Stimulated activated naive CD8-positive, alpha-beta T cell treated with anti-CD3 and anti-CD28 coated beads, Interleukin-15, amount 100 ng/mL, for 72 hours (primary cell): ENCODE data around the gene TADA2A.
A peak's percentile ranks its signal among the peaks of the same experiment; 100 is the strongest.
"Not testable (repeated sequence)": the region's sequence is repeated elsewhere in the genome, so short reads cannot be mapped to it uniquely, and the experiment has no call there.

Experiments
- ATAC-seq: fragments of 150-1000 bp; cut with Tn5 transposase; 2 replicates; pipeline ENCODE4 v1.10.0; 2021; ENCODE audit warnings: mild to moderate bottlenecking, moderate library complexity
- DNase-seq, 2 donors: peaks; one replicate each; pipeline ENCODE4 v3.0.0; 2021 to 2022
- H3K27ac Mint-ChIP-seq, 2 donors: one replicate each; pipeline ENCODE4 v1.8.0; 2022; ENCODE audit warnings: mild to moderate bottlenecking in 2 of 2, mixed read lengths in 2 of 2, moderate library complexity in 2 of 2
- H3K27me3 Mint-ChIP-seq: one replicate; pipeline ENCODE4 v1.8.0; 2022; ENCODE audit warnings: mixed read lengths
- H3K4me1 Mint-ChIP-seq: one replicate; pipeline ENCODE4 v1.8.0; 2022; ENCODE audit warnings: mild to moderate bottlenecking, mixed read lengths
- H3K4me3 Mint-ChIP-seq, 2 donors: one replicate each; pipeline ENCODE4 v1.8.0; 2022; ENCODE audit warnings: mild to moderate bottlenecking in 2 of 2, mixed read lengths in 2 of 2, moderate library complexity in 1 of 2
- H3K9me3 Mint-ChIP-seq, 2 donors: one replicate each; pipeline ENCODE4 v1.8.0; 2022; ENCODE audit warnings: mixed read lengths in 2 of 2

TADA2A gene

GRCh38 chr17:37386462-37386861, 20.2 kb upstream of the TADA2A start:
- no peak overlapping the region for H3K4me3 Mint-ChIP-seq
- H3K27ac Mint-ChIP-seq, result no peak overlapping the region
- no peak for ATAC-seq
- no peaks in the 10 kb centered on the region for H3K9me3 Mint-ChIP-seq
- no peaks in the 10 kb centered on the region for H3K27me3 Mint-ChIP-seq
- no peak for DNase-seq
- H3K4me1 Mint-ChIP-seq, result peaks cover 3% of the 10 kb centered on the region

- H3K4me1 Mint-ChIP-seq, result peaks cover 21% of the 10 kb centered on the region
- no peaks in the 10 kb centered on the region for H3K9me3 Mint-ChIP-seq
- H3K27me3 Mint-ChIP-seq, result no peaks in the 10 kb centered on the region
- no peak overlapping the region for H3K4me3 Mint-ChIP-seq
- DNase-seq, result no peak
- H3K27ac Mint-ChIP-seq, result no peak overlapping the region
- no peak for ATAC-seq
These were observed 18.4 kb upstream of the TADA2A start for GRCh38 chr17:37388266-37388665.

GRCh38 chr17:37389160-37389559, 17.5 kb upstream of the TADA2A start:
- H3K27ac Mint-ChIP-seq, result no peak overlapping the region
- H3K27me3 Mint-ChIP-seq, result no peaks in the 10 kb centered on the region
- no peak for ATAC-seq
- H3K4me1 Mint-ChIP-seq, result peaks cover 25% of the 10 kb centered on the region
- H3K4me3 Mint-ChIP-seq, result no peak overlapping the region
- no peaks in the 10 kb centered on the region for H3K9me3 Mint-ChIP-seq
- DNase-seq, result no peak

GRCh38 chr17:37391146-37391545, 15.5 kb upstream of the TADA2A start:
- H3K9me3 Mint-ChIP-seq, result no peaks in the 10 kb centered on the region
- H3K27me3 Mint-ChIP-seq, result no peaks in the 10 kb centered on the region
- DNase-seq, result no peak
- H3K4me1 Mint-ChIP-seq, result peaks cover 25% of the 10 kb centered on the region
- no peak overlapping the region for H3K4me3 Mint-ChIP-seq
- no peak overlapping the region for H3K27ac Mint-ChIP-seq
- no peak for ATAC-seq

GRCh38 chr17:37392024-37392590, 14.6 kb upstream of the TADA2A start:
- Mint-ChIP-seq H3K4me3 (peak overlapping the region in 1 of 2 donors; percentile 53), H3K27me3 (no peaks in the 10 kb centered on the region), H3K4me1 (peaks cover 25% of the 10 kb centered on the region), H3K27ac (no peak overlapping the region), H3K9me3 (no peaks in the 10 kb centered on the region)
- ATAC-seq (peak; percentile 88), DNase-seq (no peak)

GRCh38 chr17:37393352-37393751, 13.3 kb upstream of the TADA2A start:
- DNase-seq (no peak), ATAC-seq (no peak)
- no peak overlapping the region for H3K27ac Mint-ChIP-seq
- H3K4me1 Mint-ChIP-seq, result peaks cover 30% of the 10 kb centered on the region
- no peak overlapping the region for H3K4me3 Mint-ChIP-seq
- no peaks in the 10 kb centered on the region for H3K9me3 Mint-ChIP-seq
- H3K27me3 Mint-ChIP-seq, result no peaks in the 10 kb centered on the region

GRCh38 chr17:37399265-37399803, 7.4 kb upstream of the TADA2A start:
- Mint-ChIP-seq H3K27ac (no peak overlapping the region), H3K9me3 (no peaks in the 10 kb centered on the region), H3K27me3 (no peaks in the 10 kb centered on the region), H3K4me1 (peaks cover 30% of the 10 kb centered on the region), H3K4me3 (no peak overlapping the region)
- ATAC-seq (no peak), DNase-seq (no peak)

- H3K27me3 Mint-ChIP-seq, result no peaks in the 10 kb centered on the region
- peaks cover 41% of the 10 kb centered on the region for H3K4me1 Mint-ChIP-seq
- no peak overlapping the region for H3K4me3 Mint-ChIP-seq
- no peak for ATAC-seq
- no peaks in the 10 kb centered on the region for H3K9me3 Mint-ChIP-seq
- no peak overlapping the region for H3K27ac Mint-ChIP-seq
- DNase-seq, result no peak
These were observed 6.2 kb upstream of the TADA2A start for GRCh38 chr17:37400505-37400904.

GRCh38 chr17:37405522-37405921, 1.2 kb upstream of the TADA2A start:
- not testable (repeated sequence) for ATAC-seq, H3K27me3 Mint-ChIP-seq, H3K9me3 Mint-ChIP-seq, DNase-seq
- Mint-ChIP-seq H3K4me1 (peaks cover 56% of the 10 kb centered on the region), H3K27ac (peak overlapping the region in 1 of 2 donors; percentile 23), H3K4me3 (peak overlapping the region; percentile 90 to 96)

GRCh38 chr17:37405955-37406634, 591 bp upstream of the TADA2A start:
- Mint-ChIP-seq H3K4me3 (peak overlapping the region; percentile 90 to 96), H3K27me3 (no peaks in the 10 kb centered on the region), H3K27ac (peak overlapping the region; percentile 97 to 100), H3K9me3 (no peaks in the 10 kb centered on the region), H3K4me1 (peaks cover 62% of the 10 kb centered on the region)
- peak; percentile 13 for ATAC-seq
- DNase-seq, result no peak

- Mint-ChIP-seq H3K4me1 (peaks cover 60% of the 10 kb centered on the region), H3K27ac (peak overlapping the region; percentile 61 to 96), H3K4me3 (peak overlapping the region; percentile 87 to 90)
- not testable (repeated sequence) for H3K27me3 Mint-ChIP-seq, DNase-seq, H3K9me3 Mint-ChIP-seq, ATAC-seq
These were observed 1.4 kb downstream of the TADA2A start for GRCh38 chr17:37408145-37408479.

GRCh38 chr17:37410357-37410756, 3.7 kb downstream of the TADA2A start:
- no peak overlapping the region for H3K4me3 Mint-ChIP-seq
- no peaks in the 10 kb centered on the region for H3K9me3 Mint-ChIP-seq
- ATAC-seq (no peak), DNase-seq (no peak)
- H3K4me1 Mint-ChIP-seq, result peaks cover 48% of the 10 kb centered on the region
- H3K27me3 Mint-ChIP-seq, result no peaks in the 10 kb centered on the region
- peak overlapping the region in 1 of 2 donors; percentile 26 for H3K27ac Mint-ChIP-seq

- DNase-seq (no peak), ATAC-seq (no peak)
- H3K9me3 Mint-ChIP-seq, result no peaks in the 10 kb centered on the region
- H3K27ac Mint-ChIP-seq, result no peak overlapping the region
- no peaks in the 10 kb centered on the region for H3K27me3 Mint-ChIP-seq
- H3K4me3 Mint-ChIP-seq, result no peak overlapping the region
- peaks cover 31% of the 10 kb centered on the region for H3K4me1 Mint-ChIP-seq
These were observed 7.3 kb downstream of the TADA2A start for GRCh38 chr17:37413875-37414519.

GRCh38 chr17:37417852-37418251, 11.2 kb downstream of the TADA2A start:
- no peaks in the 10 kb centered on the region for H3K9me3 Mint-ChIP-seq
- H3K4me1 Mint-ChIP-seq, result peaks cover 10% of the 10 kb centered on the region
- no peak overlapping the region for H3K4me3 Mint-ChIP-seq
- DNase-seq (no peak), ATAC-seq (no peak)
- H3K27me3 Mint-ChIP-seq, result no peaks in the 10 kb centered on the region
- no peak overlapping the region for H3K27ac Mint-ChIP-seq

- H3K27ac Mint-ChIP-seq, result no peak overlapping the region
- ATAC-seq (no peak), DNase-seq (no peak)
- H3K27me3 Mint-ChIP-seq, result no peaks in the 10 kb centered on the region
- peaks cover 2% of the 10 kb centered on the region for H3K4me1 Mint-ChIP-seq
- no peak overlapping the region for H3K4me3 Mint-ChIP-seq
- no peaks in the 10 kb centered on the region for H3K9me3 Mint-ChIP-seq
These were observed 16.4 kb downstream of the TADA2A start for GRCh38 chr17:37422971-37423625.

- Mint-ChIP-seq H3K4me1 (peaks cover 17% of the 10 kb centered on the region), H3K4me3 (no peak overlapping the region), H3K9me3 (no peaks in the 10 kb centered on the region), H3K27ac (peak overlapping the region; percentile 61 to 71), H3K27me3 (no peaks in the 10 kb centered on the region)
- DNase-seq (no peak), ATAC-seq (no peak)
These were observed 18.6 kb downstream of the TADA2A start for GRCh38 chr17:37425268-37425667.
